H1 (cell line): ENCODE measurements around the gene COL20A1. TPM values are rescaled to one million over a fixed set of nuclear protein-coding genes. Genes with fewer than 3 reads are reported as not detected.

Experiments
- CTCF ChIA-PET: fragments of 300-600 bp; sonication (Branson Sonifier 250); formaldehyde crosslinking; loops from one replicate; lab custom pipeline; 2021; ENCODE audit not compliant: partially characterized antibody; lab: Charles Lee
- POLR2A ChIA-PET: fragments of 300-600 bp; sonication (Branson Sonifier 250); formaldehyde crosslinking; loops from one replicate; lab custom pipeline; 2021; ENCODE audit warnings: inconsistent platforms; ENCODE audit not compliant: partially characterized antibody; lab: Charles Lee
- DNase-seq, 2 experiments: peaks; one replicate each; pipeline versions ENCODE4 v3.0.0 to v3.0.0-alpha.2; 2010 to 2022; ENCODE audit warnings: low spot score in 2 of 2, low read depth in 1 of 2, mixed read lengths in 1 of 2
- FAIRE-seq: peaks from 2 replicates; lab custom pipeline; 2011; peaks lifted over from hg19 to GRCh38; lab: Jason Lieb, UNC
- H2AFZ ChIP-seq: 2 replicates; pipeline ENCODE4 v1.8.1; 2012; ENCODE audit warnings: low read length, inconsistent platforms
- H2AK5ac ChIP-seq: 2 replicates; pipeline ENCODE4 v1.6.1; 2013; ENCODE audit warnings: low read depth, low read length
- H2BK120ac ChIP-seq: replicated peaks from 2 replicates; pipeline ENCODE3; 2013; ENCODE audit warnings: low read depth, low read length, inconsistent platforms
- H2BK12ac ChIP-seq: 2 replicates; pipeline ENCODE4 v1.6.1; 2013; ENCODE audit warnings: low read depth, low read length
- H2BK15ac ChIP-seq: 2 replicates; pipeline ENCODE4 v1.6.1; 2013; ENCODE audit warnings: low read length
- H2BK20ac ChIP-seq: 2 replicates; pipeline ENCODE4 v1.6.1; 2013; ENCODE audit warnings: low read length
- H2BK5ac ChIP-seq: 2 replicates; pipeline ENCODE4 v1.6.1; 2013; ENCODE audit warnings: low read depth, low read length
- H3K14ac ChIP-seq: 2 replicates; pipeline ENCODE4 v1.6.1; 2013; ENCODE audit warnings: inconsistent platforms; ENCODE audit not compliant: insufficient read length
- H3K18ac ChIP-seq: 2 replicates; pipeline ENCODE4 v1.6.1; 2013; ENCODE audit warnings: low read length; ENCODE audit errors: extremely low read depth
- H3K23ac ChIP-seq: 2 replicates; pipeline ENCODE4 v1.6.1; 2013; ENCODE audit warnings: inconsistent platforms; ENCODE audit not compliant: insufficient read length
- H3K23me2 ChIP-seq: 2 replicates; pipeline ENCODE4 v1.6.1; 2013; ENCODE audit warnings: low read depth, low read length
- H3K27ac ChIP-seq: 2 replicates; pipeline ENCODE4 v1.6.1; 2011; ENCODE audit warnings: low read depth, low read length, inconsistent platforms
- H3K27me3 ChIP-seq, 4 experiments: replicated peaks in 1 of 4; 1 replicate in 1 of 4; 2 replicates in 3 of 4; pipeline versions ENCODE4 v1.6.1 to v1.8.1; 2011 to 2013; ENCODE audit warnings: low read length in 3 of 4, mild to moderate bottlenecking in 3 of 4, inconsistent platforms in 2 of 4, mixed read lengths in 2 of 4, moderate library complexity in 1 of 4; ENCODE audit not compliant: control insufficient read depth in 3 of 4, insufficient read depth in 3 of 4; ENCODE audit errors: extremely low read depth in 1 of 4
- H3K36me3 ChIP-seq, 4 experiments: 2 replicates each; pipeline versions ENCODE4 v1.6.1 to v1.8.1; 2011 to 2013; ENCODE audit warnings: mild to moderate bottlenecking in 4 of 4, low read length in 3 of 4, moderate library complexity in 2 of 4, control low read depth in 1 of 4, inconsistent platforms in 1 of 4; ENCODE audit not compliant: insufficient read depth in 4 of 4, control insufficient read depth in 2 of 4
- H3K4ac ChIP-seq: replicated peaks from 2 replicates; pipeline ENCODE3; 2013; ENCODE audit warnings: low read length, low read depth, mixed read lengths, inconsistent platforms; ENCODE audit not compliant: insufficient read length
- H3K4me1 ChIP-seq, 4 experiments: replicated peaks in 1 of 4; 1 replicate in 1 of 4; 2 replicates in 3 of 4; pipeline versions ENCODE4 v1.6.1 to v1.8.1; 2011 to 2013; ENCODE audit warnings: low read length in 3 of 4, inconsistent platforms in 2 of 4, mixed read lengths in 1 of 4; ENCODE audit not compliant: insufficient read depth in 4 of 4, control insufficient read depth in 3 of 4
- H3K4me2 ChIP-seq, 2 experiments: 2 replicates each; pipeline versions ENCODE4 v1.6.1 to v1.8.1; 2011 to 2013; ENCODE audit warnings: low read depth in 2 of 2, low read length in 2 of 2, control low read depth in 1 of 2, inconsistent platforms in 1 of 2, mild to moderate bottlenecking in 1 of 2; ENCODE audit not compliant: insufficient read depth in 1 of 2
- H3K4me3 ChIP-seq, 4 experiments: fragments of 200-600, 300-600 bp in 1 of 4; sonication (generic), shearing (Covaris generic), sonication (Bioruptor Twin) in 1 of 4; 2 replicates each; pipeline versions ENCODE4 v1.5.1 to v1.8.1; 2011 to 2016; ENCODE audit warnings: low read length in 4 of 4, low read depth in 3 of 4, control low read depth in 2 of 4, inconsistent platforms in 2 of 4, mild to moderate bottlenecking in 2 of 4, mixed read lengths in 1 of 4, moderate library complexity in 1 of 4; ENCODE audit not compliant: insufficient read depth in 2 of 4; ENCODE audit errors: extremely low read depth in 1 of 4
- H3K56ac ChIP-seq: replicated peaks from 2 replicates; pipeline ENCODE3; 2013; ENCODE audit warnings: low read depth, mild to moderate bottlenecking, mixed read lengths, low read length, inconsistent platforms; ENCODE audit not compliant: insufficient read length
- H3K79me1 ChIP-seq: 2 replicates; pipeline ENCODE4 v1.6.1; 2013; ENCODE audit warnings: low read depth, low read length, control low read depth
- H3K79me2 ChIP-seq, 2 experiments: 2 replicates each; pipeline versions ENCODE4 v1.6.1 to v1.8.1; 2012 to 2013; ENCODE audit warnings: low read length in 2 of 2, mild to moderate bottlenecking in 2 of 2, inconsistent platforms in 1 of 2; ENCODE audit not compliant: insufficient read depth in 2 of 2, control insufficient read depth in 1 of 2
- H3K9ac ChIP-seq, 4 experiments: replicated peaks in 1 of 4; 1 replicate in 1 of 4; 2 replicates in 3 of 4; pipeline versions ENCODE4 v1.6.1 to v1.8.1; 2011 to 2013; ENCODE audit warnings: low read depth in 3 of 4, low read length in 3 of 4, control low read depth in 2 of 4, mild to moderate bottlenecking in 2 of 4, moderate library complexity in 2 of 4, inconsistent platforms in 1 of 4; ENCODE audit errors: extremely low read depth in 1 of 4
- H3K9me3 ChIP-seq, 2 experiments: 2 replicates each; pipeline versions ENCODE4 v1.6.1 to v1.8.1; 2012 to 2013; ENCODE audit warnings: mild to moderate bottlenecking in 2 of 2, moderate library complexity in 2 of 2, control low read depth in 1 of 2, inconsistent platforms in 1 of 2, low read depth in 1 of 2, low read length in 1 of 2, mixed read lengths in 1 of 2; ENCODE audit not compliant: insufficient read depth in 2 of 2
- H4K20me1 ChIP-seq, 2 experiments: replicated peaks in 1 of 2; 2 replicates each; pipeline versions ENCODE3 to v1.8.1; 2011 to 2013; ENCODE audit warnings: inconsistent platforms in 2 of 2, low read length in 2 of 2, mild to moderate bottlenecking in 1 of 2; ENCODE audit not compliant: insufficient read depth in 2 of 2, control insufficient read depth in 1 of 2
- H4K5ac ChIP-seq: 2 replicates; pipeline ENCODE4 v1.6.1; 2013; ENCODE audit warnings: low read length, low read depth, mixed read lengths, inconsistent platforms; ENCODE audit not compliant: insufficient read length
- H4K8ac ChIP-seq: 2 replicates; pipeline ENCODE4 v1.8.0; 2013; ENCODE audit warnings: mild to moderate bottlenecking, moderate library complexity, low read length, inconsistent platforms; ENCODE audit not compliant: insufficient read depth; ENCODE audit errors: extremely low read depth
- H4K91ac ChIP-seq: replicated peaks from 2 replicates; pipeline ENCODE3; 2013; ENCODE audit warnings: low read length, mixed read lengths, inconsistent platforms; ENCODE audit not compliant: insufficient read length
- CBX5 ChIP-seq: fragments of 300-800, 300-1000 bp; sonication (generic); IDR thresholded peaks from 2 replicates; pipeline ENCODE4 v1.7.1; 2016; ENCODE audit warnings: antibody characterized with exemption, low read length, low read depth
- CBX8 ChIP-seq: fragments of 300-800, 300-1000 bp; sonication (generic); IDR thresholded peaks from 2 replicates; pipeline ENCODE4 v1.7.1; 2016; ENCODE audit warnings: low read depth, low read length, borderline replicate concordance
- CTBP2 ChIP-seq: IDR thresholded peaks from 2 replicates; pipeline ENCODE4 v1.7.0; 2011; ENCODE audit warnings: borderline replicate concordance, mild to moderate bottlenecking, moderate library complexity, mixed read lengths, low read length; ENCODE audit not compliant: insufficient read depth, insufficient read length
- KDM1A ChIP-seq: fragments of 200-600, 300-600 bp; sonication (generic); IDR thresholded peaks from 2 replicates; pipeline ENCODE4 v1.7.1; 2016; ENCODE audit warnings: mild to moderate bottlenecking, low read length, borderline replicate concordance
- MAFK ChIP-seq: IDR thresholded peaks from 2 replicates; pipeline ENCODE4 v1.6.1; 2012; ENCODE audit warnings: low read depth, mild to moderate bottlenecking, improper control_type of control experiment, low read length
- RNF2 ChIP-seq: fragments of 200-900, 300-1000 bp; sonication (generic); IDR thresholded peaks from 2 replicates; pipeline ENCODE4 v1.7.1; 2016; ENCODE audit warnings: borderline replicate concordance, low read depth, mild to moderate bottlenecking, antibody characterized with exemption, low read length; ENCODE audit not compliant: poor library complexity, severe bottlenecking; ENCODE audit errors: missing control alignments
- SAP30 ChIP-seq: fragments of 300-600 bp; sonication (generic); IDR thresholded peaks from 2 replicates; pipeline ENCODE4 v1.7.1; 2012; ENCODE audit warnings: low read length, moderate library complexity, mild to moderate bottlenecking, inconsistent platforms; ENCODE audit not compliant: insufficient read depth, insufficient replicate concordance
- SIN3A ChIP-seq, 2 experiments: IDR thresholded peaks in 1 of 2; conservative IDR thresholded peaks in 1 of 2; 2 replicates each; pipeline ENCODE4 v1.6.1; 2011 to 2012; ENCODE audit warnings: low read length in 2 of 2, improper control_type of control experiment in 1 of 2, low read depth in 1 of 2, mild to moderate bottlenecking in 1 of 2
- SIX5 ChIP-seq: IDR thresholded peaks from 2 replicates; pipeline ENCODE4 v1.6.1; 2011; ENCODE audit warnings: mild to moderate bottlenecking, low read depth, low read length
- USF2 ChIP-seq: IDR thresholded peaks from 2 replicates; pipeline ENCODE4 v1.6.1; 2011; ENCODE audit warnings: low read length, improper control_type of control experiment
- ZNF274 ChIP-seq: IDR thresholded peaks from 2 replicates; pipeline ENCODE4 v1.7.0; 2012; ENCODE audit warnings: low read length, borderline replicate concordance; ENCODE audit errors: extremely low read depth
- WGBS, 2 experiments: shearing (Covaris generic) in 1 of 2; methylation state at CpG; one replicate each; pipeline versions ENCODE4 v1.1.6 to v1.1.7; 2013 to 2015; ENCODE audit warnings: low lambda C conversion rate in 2 of 2, mixed read lengths in 2 of 2, inconsistent platforms in 1 of 2, low coverage in 1 of 2, missing lambda C conversion rate in 1 of 2; ENCODE audit not compliant: insufficient replicate concordance in 2 of 2, insufficient coverage in 1 of 2, insufficient read length in 1 of 2; ENCODE audit errors: extremely low coverage in 1 of 2, missing lambda C conversion rate in 1 of 2; 5-methylcytosine and 5-hydroxymethylcytosine counted together
- polyA plus RNA-seq, 7 experiments: library from polyadenylated mRNA; depleted of rRNA in 3 of 7; stranded (reverse) in 5 of 7; unstranded in 2 of 7; fragments of >200 nt in 5 of 7; fragments of 200-250 nt in 2 of 7; gene quantifications; 1 replicate in 5 of 7; 2 replicates in 1 of 7; 4 replicates in 1 of 7; pipeline versions ENCODE4 v1.2.1 to v1.2.3, GENCODE V29; 2011 to 2013; ENCODE audit warnings: missing spikeins in 2 of 7, mixed read lengths in 2 of 7
- total RNA-seq: library from RNA; stranded (reverse); fragmentation: NEBNext Ultra II Directional; extraction: Animal tissue kit (Norgen Biotek cat#: 25700); gene quantifications from 2 replicates; pipeline ENCODE4 v1.2.1, GENCODE V29; 2021

Gene COL20A1
- total and polyA plus RNA-seq, 2 of the 8 experiments (the other 6 are each of a cell fraction or from before 2014, with no cell fraction given) = 0.19 to 0.21 TPM

GRCh38 chr20:63334356-63334755 is 41.4 kb downstream of the COL20A1 start:
- no peak overlapping the region for H4K8ac ChIP-seq
- no peak overlapping the region for H2BK20ac ChIP-seq
- no peak overlapping the region for H3K56ac ChIP-seq
- no peak overlapping the region for H2BK12ac ChIP-seq
- WGBS, 2 experiments = 80% methylated on average over 8 of the region's 8 CpGs; no CpG with 5 or more reads in 1 of the 2 experiments
- POLR2A ChIA-PET = no interaction called here
- no peak overlapping the region for H4K91ac ChIP-seq
- H3K4ac ChIP-seq = no peak overlapping the region
- no peak overlapping the region for H4K5ac ChIP-seq
- no peaks in the 10 kb centered on the region for H3K36me3 ChIP-seq
- no peak for FAIRE-seq
- H3K4me1 ChIP-seq = peaks cover 0 to 5% (median 1%) of the 10 kb centered on the region in 4 experiments; a peak in 3 of 7 replicates
- H2BK5ac ChIP-seq = no peak overlapping the region
- H2BK15ac ChIP-seq = no peak overlapping the region
- no peaks in the 10 kb centered on the region for H3K23me2 ChIP-seq
- H3K23ac ChIP-seq = no peak overlapping the region
- H2AK5ac ChIP-seq = no peak overlapping the region
- no peak overlapping the region for H3K4me3 ChIP-seq
- H3K9ac ChIP-seq = no peak overlapping the region
- peaks cover 10 to 20% of the 10 kb centered on the region in 2 experiments for H3K9me3 ChIP-seq
- CTCF ChIA-PET = interaction anchor here (1.1 to 2.0 kb wide), 7 partner anchors 11 to 150 kb away, joined by 3 to 8 read pairs (median 3); no protein-coding TSS in a partner anchor
- DNase-seq = no peak
- H3K18ac ChIP-seq = no peak overlapping the region
- no peaks in the 10 kb centered on the region for H3K79me2 ChIP-seq
- 0 out of 2 replicates have a peak, but pooled peaks cover 2% of the 10 kb centered on the region for H3K79me1 ChIP-seq
- H3K27me3 ChIP-seq = peaks cover 0 to 6% (median 0%) of the 10 kb centered on the region in 4 experiments; a peak in 3 of 7 replicates
- no peak overlapping the region for H2AFZ ChIP-seq
- no peak overlapping the region for H2BK120ac ChIP-seq
- H3K27ac ChIP-seq = no peak overlapping the region
- peaks cover 0 to 3% of the 10 kb centered on the region in 2 experiments for H4K20me1 ChIP-seq
- H3K14ac ChIP-seq = no peak overlapping the region
- H3K4me2 ChIP-seq = no peak overlapping the region
- TF ChIP-seq CBX5 = no peak
- TF ChIP-seq CTBP2 = no peak
- no peak for TF ChIP-seq SIN3A (conservative IDR thresholded peaks at IDR 0.05 in 1 of 2, IDR thresholded peaks at IDR 0.05 in 1 of 2; ENCODE audit: low read depth in 1 of 2, low read length in 2 of 2)
- TF ChIP-seq SAP30 = no peak
- TF ChIP-seq CBX8 = no peak
- no peak for TF ChIP-seq KDM1A
- no peak for TF ChIP-seq ZNF274
- TF ChIP-seq RNF2 = no peak
- no peak for TF ChIP-seq USF2
- TF ChIP-seq MAFK = no peak
- TF ChIP-seq SIX5 = no peak
